GM23248 (cell line): ENCODE measurements around the gene TEPSIN.

Experiments
- EZH2 ChIP-seq: fragments of 200-600 bp; sonication (generic); IDR thresholded peaks from 2 replicates; pipeline ENCODE4 v1.6.1; 2018; ENCODE audit warnings: antibody characterized with exemption, mild to moderate bottlenecking; ENCODE audit not compliant: insufficient read depth, poor library complexity, severe bottlenecking
- EZH2phosphoT487 ChIP-seq: fragments of 200-600 bp; sonication (generic); IDR thresholded peaks from 2 replicates; pipeline ENCODE4 v1.6.1; 2018; ENCODE audit warnings: antibody characterized with exemption, moderate library complexity, mild to moderate bottlenecking, low read depth; ENCODE audit not compliant: insufficient read depth

GRCh38 chr17:81206657-81207056 is 32.2 kb downstream of the TEPSIN start:
- TF ChIP-seq EZH2phosphoT487 = no peak
- no peak for TF ChIP-seq EZH2
